GM13976 (cell line): ENCODE data around the gene HLCS.

Source experiments
- DNase-seq: peaks from one replicate; pipeline ENCODE4 v3.0.0; 2012; ENCODE audit warnings: low spot score
- in situ Hi-C: fragments of 300-500 bp; cut with MboI; formaldehyde crosslinking; loops from one replicate; pipeline ENCODE4 v1.12.0; 2022; ENCODE audit warnings: low sequenced_read_pairs, mixed read lengths, inconsistent platforms; ENCODE audit not compliant: unreplicated experiment
- TF ChIP-seq, protein P1 (sequence below): IDR thresholded peaks from 2 replicates; pipeline ENCODE4 v1.5.1; 2012; ENCODE audit warnings: borderline replicate concordance, mild to moderate bottlenecking; ENCODE audit not compliant: insufficient read depth; ENCODE audit errors: extremely low read depth, missing control alignments, control extremely low read depth

The HLCS gene

DNA sequence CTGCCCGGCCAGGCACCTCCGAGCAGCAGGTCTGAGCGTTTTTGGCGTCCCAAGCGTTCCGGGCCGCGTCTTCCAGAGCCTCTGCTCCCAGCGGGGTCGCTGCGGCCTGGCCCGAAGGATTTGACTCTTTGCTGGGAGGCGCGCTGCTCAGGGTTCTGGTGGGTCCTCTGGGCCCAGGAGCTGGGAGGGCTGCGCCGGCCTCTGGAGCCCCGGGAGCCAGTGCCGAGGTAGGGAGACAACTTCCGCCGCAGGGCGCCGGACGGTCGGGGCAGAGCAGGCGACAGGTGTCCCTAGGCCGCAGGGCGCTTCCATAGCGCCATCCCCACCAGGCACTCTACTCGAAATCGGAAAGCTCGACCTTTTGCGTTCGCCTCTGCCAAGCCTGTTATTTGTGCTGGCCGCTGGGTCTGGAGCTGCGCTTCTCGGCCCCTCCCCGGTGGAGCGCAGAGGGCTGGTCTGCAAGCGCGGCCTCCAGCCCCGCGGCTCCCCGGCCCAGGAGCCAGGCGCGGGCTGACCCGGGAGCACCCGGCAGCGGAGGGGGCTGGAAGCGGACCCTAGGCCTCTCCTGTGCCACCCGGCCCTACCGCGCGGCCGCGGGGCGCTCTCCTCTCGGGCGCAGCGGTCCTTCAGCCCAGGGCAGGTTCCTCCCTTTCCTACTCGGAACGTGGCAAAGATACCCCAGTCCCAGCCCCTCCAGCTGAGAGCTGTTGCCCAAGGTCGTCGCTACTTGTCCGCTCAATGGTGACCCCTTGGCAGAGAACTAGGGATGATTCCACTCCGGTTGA is 265.3 kb downstream of the HLCS start:
- DNase-seq: peak; percentile 32

More for the DNA sequence above, 265.3 kb downstream of the HLCS start:
- TF ChIP-seq, protein P1, sequence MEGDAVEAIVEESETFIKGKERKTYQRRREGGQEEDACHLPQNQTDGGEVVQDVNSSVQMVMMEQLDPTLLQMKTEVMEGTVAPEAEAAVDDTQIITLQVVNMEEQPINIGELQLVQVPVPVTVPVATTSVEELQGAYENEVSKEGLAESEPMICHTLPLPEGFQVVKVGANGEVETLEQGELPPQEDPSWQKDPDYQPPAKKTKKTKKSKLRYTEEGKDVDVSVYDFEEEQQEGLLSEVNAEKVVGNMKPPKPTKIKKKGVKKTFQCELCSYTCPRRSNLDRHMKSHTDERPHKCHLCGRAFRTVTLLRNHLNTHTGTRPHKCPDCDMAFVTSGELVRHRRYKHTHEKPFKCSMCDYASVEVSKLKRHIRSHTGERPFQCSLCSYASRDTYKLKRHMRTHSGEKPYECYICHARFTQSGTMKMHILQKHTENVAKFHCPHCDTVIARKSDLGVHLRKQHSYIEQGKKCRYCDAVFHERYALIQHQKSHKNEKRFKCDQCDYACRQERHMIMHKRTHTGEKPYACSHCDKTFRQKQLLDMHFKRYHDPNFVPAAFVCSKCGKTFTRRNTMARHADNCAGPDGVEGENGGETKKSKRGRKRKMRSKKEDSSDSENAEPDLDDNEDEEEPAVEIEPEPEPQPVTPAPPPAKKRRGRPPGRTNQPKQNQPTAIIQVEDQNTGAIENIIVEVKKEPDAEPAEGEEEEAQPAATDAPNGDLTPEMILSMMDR: no peak
- in situ Hi-C loops: no loop called here
